Measurements from ENCODE around the gene TFAP2C.
A peak's percentile ranks its signal among the peaks of the same experiment; 100 is the strongest.

The TFAP2C gene

GRCh38 chr20:56626367-56627121 lies 2.6 kb upstream of the TFAP2C start:
- peak in 1 of 2 experiments; percentile 7 for DNase-seq (ENCODE audit: low read depth in 1 of 2, low spot score in 1 of 2)
- Histone ChIP-seq H3K4me3 (replicated peaks; ENCODE audit: insufficient read depth, low read length) (no peak overlapping the region), H3K27ac (replicated peaks) (no peak overlapping the region), H3K27me3 (ENCODE audit: insufficient read depth, poor library complexity, severe bottlenecking) (peaks cover 72% of the 10 kb centered on the region)
- no peak for TF ChIP-seq GABPA (IDR thresholded peaks at IDR 0.05; ENCODE audit: low read depth)
- TF ChIP-seq SPI1 (IDR thresholded peaks at IDR 0.05; ENCODE audit: borderline replicate concordance, low read depth) = no peak
- TF ChIP-seq, protein P1, sequence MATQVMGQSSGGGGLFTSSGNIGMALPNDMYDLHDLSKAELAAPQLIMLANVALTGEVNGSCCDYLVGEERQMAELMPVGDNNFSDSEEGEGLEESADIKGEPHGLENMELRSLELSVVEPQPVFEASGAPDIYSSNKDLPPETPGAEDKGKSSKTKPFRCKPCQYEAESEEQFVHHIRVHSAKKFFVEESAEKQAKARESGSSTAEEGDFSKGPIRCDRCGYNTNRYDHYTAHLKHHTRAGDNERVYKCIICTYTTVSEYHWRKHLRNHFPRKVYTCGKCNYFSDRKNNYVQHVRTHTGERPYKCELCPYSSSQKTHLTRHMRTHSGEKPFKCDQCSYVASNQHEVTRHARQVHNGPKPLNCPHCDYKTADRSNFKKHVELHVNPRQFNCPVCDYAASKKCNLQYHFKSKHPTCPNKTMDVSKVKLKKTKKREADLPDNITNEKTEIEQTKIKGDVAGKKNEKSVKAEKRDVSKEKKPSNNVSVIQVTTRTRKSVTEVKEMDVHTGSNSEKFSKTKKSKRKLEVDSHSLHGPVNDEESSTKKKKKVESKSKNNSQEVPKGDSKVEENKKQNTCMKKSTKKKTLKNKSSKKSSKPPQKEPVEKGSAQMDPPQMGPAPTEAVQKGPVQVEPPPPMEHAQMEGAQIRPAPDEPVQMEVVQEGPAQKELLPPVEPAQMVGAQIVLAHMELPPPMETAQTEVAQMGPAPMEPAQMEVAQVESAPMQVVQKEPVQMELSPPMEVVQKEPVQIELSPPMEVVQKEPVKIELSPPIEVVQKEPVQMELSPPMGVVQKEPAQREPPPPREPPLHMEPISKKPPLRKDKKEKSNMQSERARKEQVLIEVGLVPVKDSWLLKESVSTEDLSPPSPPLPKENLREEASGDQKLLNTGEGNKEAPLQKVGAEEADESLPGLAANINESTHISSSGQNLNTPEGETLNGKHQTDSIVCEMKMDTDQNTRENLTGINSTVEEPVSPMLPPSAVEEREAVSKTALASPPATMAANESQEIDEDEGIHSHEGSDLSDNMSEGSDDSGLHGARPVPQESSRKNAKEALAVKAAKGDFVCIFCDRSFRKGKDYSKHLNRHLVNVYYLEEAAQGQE (IDR thresholded peaks at IDR 0.05; ENCODE audit: insufficient replicate concordance, low read depth) = no peak
- TF ChIP-seq, protein P2, sequence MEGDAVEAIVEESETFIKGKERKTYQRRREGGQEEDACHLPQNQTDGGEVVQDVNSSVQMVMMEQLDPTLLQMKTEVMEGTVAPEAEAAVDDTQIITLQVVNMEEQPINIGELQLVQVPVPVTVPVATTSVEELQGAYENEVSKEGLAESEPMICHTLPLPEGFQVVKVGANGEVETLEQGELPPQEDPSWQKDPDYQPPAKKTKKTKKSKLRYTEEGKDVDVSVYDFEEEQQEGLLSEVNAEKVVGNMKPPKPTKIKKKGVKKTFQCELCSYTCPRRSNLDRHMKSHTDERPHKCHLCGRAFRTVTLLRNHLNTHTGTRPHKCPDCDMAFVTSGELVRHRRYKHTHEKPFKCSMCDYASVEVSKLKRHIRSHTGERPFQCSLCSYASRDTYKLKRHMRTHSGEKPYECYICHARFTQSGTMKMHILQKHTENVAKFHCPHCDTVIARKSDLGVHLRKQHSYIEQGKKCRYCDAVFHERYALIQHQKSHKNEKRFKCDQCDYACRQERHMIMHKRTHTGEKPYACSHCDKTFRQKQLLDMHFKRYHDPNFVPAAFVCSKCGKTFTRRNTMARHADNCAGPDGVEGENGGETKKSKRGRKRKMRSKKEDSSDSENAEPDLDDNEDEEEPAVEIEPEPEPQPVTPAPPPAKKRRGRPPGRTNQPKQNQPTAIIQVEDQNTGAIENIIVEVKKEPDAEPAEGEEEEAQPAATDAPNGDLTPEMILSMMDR (IDR thresholded peaks at IDR 0.05; ENCODE audit: insufficient read depth, low read length) = no peak
- TF ChIP-seq POLR2AphosphoS5 (IDR thresholded peaks at IDR 0.05; ENCODE audit: low read depth) = no peak

DNA sequence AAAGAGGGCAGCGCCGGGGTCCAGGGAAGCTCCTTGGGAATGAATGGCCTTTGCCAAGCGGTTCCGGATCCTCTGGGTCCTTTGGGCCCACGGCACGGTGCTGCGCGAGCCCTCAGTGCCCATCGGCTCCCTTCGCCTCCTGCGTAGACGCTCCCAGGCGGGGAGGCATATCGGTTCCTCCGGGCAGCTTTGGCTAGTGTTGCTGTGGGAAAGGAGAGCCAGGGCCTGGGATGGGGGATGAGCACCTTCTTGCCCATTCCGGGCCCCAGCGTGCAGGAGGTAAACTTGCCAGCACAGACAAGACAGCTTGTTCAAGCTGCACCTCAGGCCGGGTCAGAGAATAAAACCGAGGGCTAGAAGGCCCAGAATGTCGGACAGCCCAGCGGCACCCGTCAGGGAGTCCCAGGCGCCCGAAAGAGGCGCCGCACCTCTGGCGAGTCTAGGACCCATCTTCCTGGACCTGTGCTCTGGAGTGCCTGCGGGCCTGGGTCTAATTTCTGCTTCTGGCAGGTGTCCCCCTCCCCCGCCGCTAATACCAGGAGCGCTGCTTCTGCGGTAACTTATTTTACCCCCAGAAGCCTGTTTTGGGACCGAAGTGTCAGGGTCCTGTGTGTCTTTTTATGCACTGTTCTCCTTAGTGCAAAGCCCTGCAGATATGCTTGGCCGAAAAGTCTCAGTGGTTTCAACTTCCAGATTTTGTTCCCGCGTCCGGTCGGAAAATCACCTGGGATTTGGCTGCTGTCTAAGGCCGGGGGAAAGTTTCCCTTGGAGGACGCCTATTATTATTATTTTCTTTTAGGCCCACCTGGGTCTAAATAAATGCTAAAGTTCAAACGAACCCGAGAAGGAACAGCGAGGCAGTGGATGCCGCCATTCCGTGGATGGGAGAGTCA lies 1.7 kb upstream of the TFAP2C start:
- Histone ChIP-seq H3K27me3 (ENCODE audit: insufficient read depth, poor library complexity, severe bottlenecking) (peaks cover 80% of the 10 kb centered on the region), H3K4me3 (replicated peaks; ENCODE audit: insufficient read depth, low read length) (no peak overlapping the region)

More for the DNA sequence above, 1.7 kb upstream of the TFAP2C start:
- no peak for TF ChIP-seq POLR2AphosphoS5 (IDR thresholded peaks at IDR 0.05; ENCODE audit: low read depth)
- TF ChIP-seq GABPA (IDR thresholded peaks at IDR 0.05; ENCODE audit: low read depth) = no peak
- TF ChIP-seq SPI1 (IDR thresholded peaks at IDR 0.05; ENCODE audit: borderline replicate concordance, low read depth) = no peak
- TF ChIP-seq, protein P1 (IDR thresholded peaks at IDR 0.05; ENCODE audit: insufficient replicate concordance, low read depth) = no peak
- TF ChIP-seq, protein P2 (IDR thresholded peaks at IDR 0.05; ENCODE audit: insufficient read depth, low read length) = no peak
- DNase-seq (ENCODE audit: low read depth in 1 of 2, low spot score in 1 of 2) = no peak
- no peak overlapping the region for H3K27ac ChIP-seq (replicated peaks)
